ENCODE results near the gene HSD3B2.

- TF ChIP-seq CTCF (conservative IDR thresholded peaks at IDR 0.05) = no peak
- no peak for TF ChIP-seq ZFX (IDR thresholded peaks at IDR 0.05)
Measured at GRCh38 chr1:119374208-119374874, 40.6 kb upstream of the HSD3B2 start.

Data from C4-2B (cell line).